Measurements from ENCODE around the gene GPR151. TPM values are rescaled to one million over a fixed set of nuclear protein-coding genes. Genes with fewer than 3 reads are reported as not detected.

GPR151 gene
- total and polyA plus RNA-seq, 9 of the 15 experiments (the other 6 are each of a cell fraction or from before 2014, with no cell fraction given): 0.06 TPM; not detected in 8

GRCh38 chr5:146499680-146500079 lies 16.3 kb downstream of the GPR151 start:
- peaks cover 4% of the 10 kb centered on the region; the same call in 1 of the 3 replicates for H3K79me2 ChIP-seq (ENCODE audit: control insufficient read depth, insufficient read depth, low read length)
- in situ Hi-C loops (cut with MboI): no loop called here
- TF ChIP-seq L3MBTL2 (IDR thresholded peaks at IDR 0.05): no peak
- TF ChIP-seq PRMT5 (CRISPR knock-in tag; IDR thresholded peaks at IDR 0.05): no peak
- TF ChIP-seq, protein P1, sequence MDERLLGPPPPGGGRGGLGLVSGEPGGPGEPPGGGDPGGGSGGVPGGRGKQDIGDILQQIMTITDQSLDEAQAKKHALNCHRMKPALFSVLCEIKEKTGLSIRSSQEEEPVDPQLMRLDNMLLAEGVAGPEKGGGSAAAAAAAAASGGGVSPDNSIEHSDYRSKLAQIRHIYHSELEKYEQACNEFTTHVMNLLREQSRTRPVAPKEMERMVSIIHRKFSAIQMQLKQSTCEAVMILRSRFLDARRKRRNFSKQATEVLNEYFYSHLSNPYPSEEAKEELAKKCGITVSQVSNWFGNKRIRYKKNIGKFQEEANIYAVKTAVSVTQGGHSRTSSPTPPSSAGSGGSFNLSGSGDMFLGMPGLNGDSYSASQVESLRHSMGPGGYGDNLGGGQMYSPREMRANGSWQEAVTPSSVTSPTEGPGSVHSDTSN (CRISPR knock-in tag; IDR thresholded peaks at IDR 0.05; ENCODE audit: low read depth): no peak
- TF ChIP-seq, protein P1 (tag; conservative IDR thresholded peaks at IDR 0.05; ENCODE audit: low read depth): peak; percentile 81
- TF ChIP-seq PYGO2 (tag; IDR thresholded peaks at IDR 0.05): no peak
- TF ChIP-seq, protein P2, sequence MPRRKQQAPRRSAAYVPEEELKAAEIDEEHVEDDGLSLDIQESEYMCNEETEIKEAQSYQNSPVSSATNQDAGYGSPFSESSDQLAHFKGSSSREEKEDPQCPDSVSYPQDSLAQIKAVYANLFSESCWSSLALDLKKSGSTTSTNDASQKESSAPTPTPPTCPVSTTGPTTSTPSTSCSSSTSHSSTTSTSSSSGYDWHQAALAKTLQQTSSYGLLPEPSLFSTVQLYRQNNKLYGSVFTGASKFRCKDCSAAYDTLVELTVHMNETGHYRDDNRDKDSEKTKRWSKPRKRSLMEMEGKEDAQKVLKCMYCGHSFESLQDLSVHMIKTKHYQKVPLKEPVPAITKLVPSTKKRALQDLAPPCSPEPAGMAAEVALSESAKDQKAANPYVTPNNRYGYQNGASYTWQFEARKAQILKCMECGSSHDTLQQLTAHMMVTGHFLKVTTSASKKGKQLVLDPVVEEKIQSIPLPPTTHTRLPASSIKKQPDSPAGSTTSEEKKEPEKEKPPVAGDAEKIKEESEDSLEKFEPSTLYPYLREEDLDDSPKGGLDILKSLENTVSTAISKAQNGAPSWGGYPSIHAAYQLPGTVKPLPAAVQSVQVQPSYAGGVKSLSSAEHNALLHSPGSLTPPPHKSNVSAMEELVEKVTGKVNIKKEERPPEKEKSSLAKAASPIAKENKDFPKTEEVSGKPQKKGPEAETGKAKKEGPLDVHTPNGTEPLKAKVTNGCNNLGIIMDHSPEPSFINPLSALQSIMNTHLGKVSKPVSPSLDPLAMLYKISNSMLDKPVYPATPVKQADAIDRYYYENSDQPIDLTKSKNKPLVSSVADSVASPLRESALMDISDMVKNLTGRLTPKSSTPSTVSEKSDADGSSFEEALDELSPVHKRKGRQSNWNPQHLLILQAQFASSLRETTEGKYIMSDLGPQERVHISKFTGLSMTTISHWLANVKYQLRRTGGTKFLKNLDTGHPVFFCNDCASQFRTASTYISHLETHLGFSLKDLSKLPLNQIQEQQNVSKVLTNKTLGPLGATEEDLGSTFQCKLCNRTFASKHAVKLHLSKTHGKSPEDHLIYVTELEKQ (CRISPR knock-in tag; IDR thresholded peaks at IDR 0.05): peak; percentile 70; the same call in 1 of the 2 replicates
- TF ChIP-seq ZNF75A (CRISPR knock-in tag; IDR thresholded peaks at IDR 0.05): no peak
- peak; percentile 80 for TF ChIP-seq MEIS2 (IDR thresholded peaks at IDR 0.05; ENCODE audit: partially characterized antibody)
- no peak for TF ChIP-seq NEUROD1 (IDR thresholded peaks at IDR 0.05; ENCODE audit: borderline replicate concordance, low read depth, low read length, partially characterized antibody)
- no peak for TF ChIP-seq SRSF7 (optimal IDR thresholded peaks at IDR 0.05; ENCODE audit: low read depth, low read length)
- no peak for TF ChIP-seq TBL1XR1 (IDR thresholded peaks at IDR 0.05; ENCODE audit: low read length in 2 of 2)
- no peak for TF ChIP-seq FOSL1 (tag; conservative IDR thresholded peaks at IDR 0.05)
- TF ChIP-seq ZNF124 (CRISPR knock-in tag; IDR thresholded peaks at IDR 0.05): no peak
- TF ChIP-seq, protein P3, sequence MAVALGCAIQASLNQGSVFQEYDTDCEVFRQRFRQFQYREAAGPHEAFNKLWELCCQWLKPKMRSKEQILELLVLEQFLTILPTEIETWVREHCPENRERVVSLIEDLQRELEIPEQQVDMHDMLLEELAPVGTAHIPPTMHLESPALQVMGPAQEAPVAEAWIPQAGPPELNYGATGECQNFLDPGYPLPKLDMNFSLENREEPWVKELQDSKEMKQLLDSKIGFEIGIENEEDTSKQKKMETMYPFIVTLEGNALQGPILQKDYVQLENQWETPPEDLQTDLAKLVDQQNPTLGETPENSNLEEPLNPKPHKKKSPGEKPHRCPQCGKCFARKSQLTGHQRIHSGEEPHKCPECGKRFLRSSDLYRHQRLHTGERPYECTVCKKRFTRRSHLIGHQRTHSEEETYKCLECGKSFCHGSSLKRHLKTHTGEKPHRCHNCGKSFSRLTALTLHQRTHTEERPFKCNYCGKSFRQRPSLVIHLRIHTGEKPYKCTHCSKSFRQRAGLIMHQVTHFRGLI (CRISPR knock-in tag; IDR thresholded peaks at IDR 0.05): no peak
- no peak for TF ChIP-seq ZFP36 (IDR thresholded peaks at IDR 0.05; ENCODE audit: low read depth, low read length, partially characterized antibody)
- no peak for TF ChIP-seq TRIM28 (IDR thresholded peaks at IDR 0.05)

More at GRCh38 chr5:146499680-146500079, 16.3 kb downstream of the GPR151 start:
- Histone ChIP-seq H3K9ac (ENCODE audit: insufficient read depth in 1 of 2, low read depth in 2 of 2, low read length in 2 of 2) (no peak overlapping the region), H3K36me3 (ENCODE audit: control insufficient read depth, insufficient read depth, low read length) (peaks cover 90% of the 10 kb centered on the region), H3K9me3 (replicated peaks; ENCODE audit: control insufficient read depth, insufficient read depth, low read depth, low read length) (no peaks in the 10 kb centered on the region), H3K27me3 (ENCODE audit: control insufficient read depth in 2 of 2, insufficient read depth in 2 of 2, low read length in 2 of 2) (no peaks in the 10 kb centered on the region), H3K9me1 (ENCODE audit: control insufficient read depth, insufficient read depth, low read length) (no peaks in the 10 kb centered on the region), H3K4me3 (no peak overlapping the region), H3K4me1 (replicated peaks in 1 of 2; ENCODE audit: control insufficient read depth in 2 of 2, insufficient read depth in 2 of 2, low read length in 2 of 2) (no peaks in the 10 kb centered on the region), H4K20me1 (replicated peaks; ENCODE audit: control insufficient read depth, insufficient read depth, low read length) (no peaks in the 10 kb centered on the region; the same call in 1 of the 2 replicates), H3K4me2 (ENCODE audit: insufficient read depth, low read length) (no peak overlapping the region), H3K27ac (ENCODE audit: extremely low read depth, low read depth, low read length) (no peak overlapping the region), H2AFZ (ENCODE audit: low read depth, low read length) (no peak overlapping the region)
- no TSS peak for BruUV-seq (replicated peaks)
- FAIRE-seq (no peak), ATAC-seq (no peak), DNase-seq (ENCODE audit: extremely low read depth in 1 of 4, low spot score in 3 of 4) (no peak)
- POLR2A ChIA-PET: interaction anchor here (1.0 kb wide), 1 partner anchor 9 kb away, joined by 3 read pairs; no protein-coding TSS in a partner anchor
- intact Hi-C loops (cut with micrococcal nuclease): loop anchor here (10.0 kb wide), 1 partner anchor 1915 kb away; no protein-coding TSS in a partner anchor
- 97% methylated on average over 4 of the region's 4 CpGs for WGBS (ENCODE audit: insufficient coverage, low coverage, missing lambda C conversion rate)
- CTCF ChIA-PET (ENCODE audit: low intra/inter-chr PET ratio): no interaction called here

Measured in K562 (cell line).